Lung (tissue), 12 donors: ENCODE results near the gene MGP. TPM values are rescaled to one million over a fixed set of nuclear protein-coding genes. Genes with fewer than 3 reads are reported as not detected.

Source experiments
- ATAC-seq: fragments of 200-7000 bp; cut with Tn5 transposase; one replicate; pipeline ENCODE4 v1.9.1; 2020; ENCODE audit warnings: moderate number of reproducible peaks; ENCODE audit not compliant: insufficient read depth, low FRiP score
- DNase-seq, 3 donors: peaks; one replicate each; pipeline ENCODE4 v3.0.0-alpha.2; 2013 to 2017
- H3K27ac ChIP-seq, 2 donors: one replicate each; pipeline ENCODE4 v1.5.1; 2013; ENCODE audit warnings: mild to moderate bottlenecking in 2 of 2, moderate library complexity in 2 of 2, control low read depth in 1 of 2, inconsistent platforms in 1 of 2, low read depth in 1 of 2, low read length in 1 of 2
- H3K27me3 ChIP-seq, 3 donors: one replicate each; pipeline ENCODE4 v1.5.1; 2013; ENCODE audit warnings: low read length in 2 of 3; ENCODE audit not compliant: control insufficient read depth in 3 of 3, insufficient read depth in 3 of 3
- H3K36me3 ChIP-seq, 4 donors: one replicate each; pipeline ENCODE4 v1.5.1; 2013; ENCODE audit warnings: low read length in 4 of 4, mild to moderate bottlenecking in 1 of 4, moderate library complexity in 1 of 4; ENCODE audit not compliant: control insufficient read depth in 4 of 4, insufficient read depth in 4 of 4
- H3K4me1 ChIP-seq, 5 donors: one replicate each; pipeline ENCODE4 v1.5.1; 2013; ENCODE audit warnings: low read length in 5 of 5, mild to moderate bottlenecking in 2 of 5, moderate library complexity in 1 of 5; ENCODE audit not compliant: control insufficient read depth in 5 of 5, insufficient read depth in 5 of 5
- H3K4me3 ChIP-seq: one replicate; pipeline ENCODE4 v1.5.1; 2013; ENCODE audit warnings: mild to moderate bottlenecking, control low read depth, moderate library complexity
- H3K9ac ChIP-seq, 2 donors: one replicate each; pipeline ENCODE4 v1.5.1; 2013; ENCODE audit warnings: low read length in 2 of 2, control low read depth in 1 of 2; ENCODE audit not compliant: insufficient read depth in 1 of 2
- H3K9me3 ChIP-seq, 4 donors: one replicate each; pipeline ENCODE4 v1.5.1; 2013; ENCODE audit warnings: low read length in 3 of 4, mild to moderate bottlenecking in 1 of 4, moderate library complexity in 1 of 4; ENCODE audit not compliant: control insufficient read depth in 4 of 4, insufficient read depth in 3 of 4
- WGBS, 2 donors: extraction: QIAGEN DNeasy Blood & Tissue Kit; methylation state at CpG; one replicate each; pipeline ENCODE4 v1.1.7; 2013; 5-methylcytosine and 5-hydroxymethylcytosine counted together
- polyA plus RNA-seq, 2 donors: library from polyadenylated mRNA; stranded (reverse); fragments of 200-250 nt; gene quantifications; one replicate each; pipeline ENCODE4 v1.2.1, GENCODE V29; 2013
- total RNA-seq, 2 donors: library from RNA; depleted of rRNA in 1 of 2; stranded (reverse); fragments of >200 nt in 1 of 2; gene quantifications; one replicate each; pipeline ENCODE4 v1.2.1, GENCODE V29; 2014 to 2021
- TF ChIP-seq, protein P1 (sequence below): IDR thresholded peaks from 2 replicates; pipeline ENCODE4 v1.5.1; 2012; ENCODE audit warnings: mild to moderate bottlenecking; ENCODE audit errors: control extremely low read depth, extremely low read depth
- donor health status: control.
- donor health status: control.
- donor health status: Bipolar disorder and iron deficiency.
- donor health status: healthy.
- donor health status: DM: yes; HTN: yes; CAD: no.

The MGP gene
- total and polyA plus RNA-seq, 4 donors = 175 to 592 (median 227) TPM

DNA sequence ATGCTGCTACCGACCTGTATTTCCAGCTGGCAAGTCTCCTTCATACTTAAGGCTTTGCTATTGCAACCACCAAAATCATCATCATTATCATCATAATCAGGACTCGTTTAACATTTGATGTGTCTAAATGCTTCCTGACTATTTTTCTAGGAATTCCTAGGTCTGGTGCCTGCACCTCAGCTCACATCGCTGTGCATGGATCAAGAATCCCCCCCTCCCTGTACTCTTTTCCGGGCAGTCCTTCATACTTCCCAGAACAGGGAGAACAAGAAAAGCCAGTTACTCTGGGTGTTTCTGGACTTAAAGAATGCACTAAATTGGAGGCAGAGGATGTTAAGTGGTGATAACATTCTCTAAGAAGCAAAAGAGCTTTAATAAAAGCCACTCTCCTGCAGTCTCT, 43.3 kb upstream of the MGP start:
- peak; percentile 81 for ATAC-seq

DNA sequence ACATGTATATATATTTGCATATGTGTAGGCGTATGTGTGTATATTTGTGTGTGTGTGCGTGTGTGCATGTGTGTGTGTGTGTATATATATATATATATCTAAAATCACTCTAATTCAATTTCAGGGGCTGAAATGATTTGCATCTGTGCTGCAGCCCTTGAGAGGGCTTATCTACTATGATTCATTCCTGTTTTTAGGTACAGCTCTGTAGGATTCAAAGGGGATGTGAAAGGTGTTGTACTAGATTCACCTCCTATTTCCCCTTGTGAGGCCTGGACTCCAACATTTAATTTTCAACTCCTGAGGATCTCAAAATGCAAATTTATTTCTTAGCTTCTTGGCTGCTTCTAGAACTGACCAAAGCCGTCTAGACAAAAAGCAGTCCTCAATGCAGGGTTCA, 41.6 kb upstream of the MGP start:
- TF ChIP-seq, protein P1, sequence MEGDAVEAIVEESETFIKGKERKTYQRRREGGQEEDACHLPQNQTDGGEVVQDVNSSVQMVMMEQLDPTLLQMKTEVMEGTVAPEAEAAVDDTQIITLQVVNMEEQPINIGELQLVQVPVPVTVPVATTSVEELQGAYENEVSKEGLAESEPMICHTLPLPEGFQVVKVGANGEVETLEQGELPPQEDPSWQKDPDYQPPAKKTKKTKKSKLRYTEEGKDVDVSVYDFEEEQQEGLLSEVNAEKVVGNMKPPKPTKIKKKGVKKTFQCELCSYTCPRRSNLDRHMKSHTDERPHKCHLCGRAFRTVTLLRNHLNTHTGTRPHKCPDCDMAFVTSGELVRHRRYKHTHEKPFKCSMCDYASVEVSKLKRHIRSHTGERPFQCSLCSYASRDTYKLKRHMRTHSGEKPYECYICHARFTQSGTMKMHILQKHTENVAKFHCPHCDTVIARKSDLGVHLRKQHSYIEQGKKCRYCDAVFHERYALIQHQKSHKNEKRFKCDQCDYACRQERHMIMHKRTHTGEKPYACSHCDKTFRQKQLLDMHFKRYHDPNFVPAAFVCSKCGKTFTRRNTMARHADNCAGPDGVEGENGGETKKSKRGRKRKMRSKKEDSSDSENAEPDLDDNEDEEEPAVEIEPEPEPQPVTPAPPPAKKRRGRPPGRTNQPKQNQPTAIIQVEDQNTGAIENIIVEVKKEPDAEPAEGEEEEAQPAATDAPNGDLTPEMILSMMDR = no peak
- DNase-seq (no peak), ATAC-seq (no peak)
- peaks cover 0 to 34% (median 10%) of the 10 kb centered on the region in 5 donors for H3K4me1 ChIP-seq
- WGBS, 2 donors = 91 to 96% methylated on average over 3 of the region's 3 CpGs
- no peaks in the 10 kb centered on the region for H3K36me3 ChIP-seq
- no peak overlapping the region for H3K27ac ChIP-seq
- H3K9ac ChIP-seq = peak overlapping the region in 1 of 2 donors; percentile 23
- H3K4me3 ChIP-seq = no peak overlapping the region
- H3K9me3 ChIP-seq = no peaks in the 10 kb centered on the region
- no peaks in the 10 kb centered on the region for H3K27me3 ChIP-seq

More for the DNA sequence above, 43.3 kb upstream of the MGP start:
- Histone ChIP-seq H3K27ac (no peak overlapping the region), H3K9ac (no peak overlapping the region), H3K4me3 (no peak overlapping the region), H3K36me3 (no peaks in the 10 kb centered on the region), H3K4me1 (peaks cover 0 to 34% (median 10%) of the 10 kb centered on the region in 5 donors), H3K27me3 (no peaks in the 10 kb centered on the region), H3K9me3 (no peaks in the 10 kb centered on the region)
- 53 to 76% methylated on average over 4 of the region's 4 CpGs for WGBS, 2 donors
- peak; percentile 70 to 90 (median 86) for DNase-seq
- TF ChIP-seq, protein P1 = no peak

DNA sequence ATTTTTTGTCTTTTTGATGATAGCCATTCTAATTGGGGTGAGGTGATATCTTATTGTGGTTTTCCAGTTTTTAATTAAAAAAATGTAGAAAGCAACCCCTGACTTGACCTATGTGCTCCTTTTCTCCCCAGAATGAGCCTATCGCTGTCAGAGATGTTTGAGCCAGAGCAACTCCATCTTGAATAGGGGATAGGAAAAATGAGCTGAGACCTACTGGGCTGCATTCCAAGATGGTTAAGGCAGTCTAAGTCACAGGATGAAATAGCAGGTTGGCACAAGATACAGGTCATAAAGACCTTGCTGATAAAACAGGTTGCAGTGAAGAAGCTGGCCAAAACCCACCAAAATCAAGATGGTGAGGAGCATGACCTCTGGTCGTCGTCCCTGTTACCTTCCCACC, 38.9 kb upstream of the MGP start:
- Histone ChIP-seq H3K9ac (no peak overlapping the region), H3K4me3 (no peak overlapping the region), H3K36me3 (no peaks in the 10 kb centered on the region), H3K4me1 (peaks cover 0 to 20% (median 10%) of the 10 kb centered on the region in 5 donors), H3K27me3 (no peaks in the 10 kb centered on the region), H3K27ac (no peak overlapping the region), H3K9me3 (no peaks in the 10 kb centered on the region)
- DNase-seq (no peak), ATAC-seq (no peak)
- TF ChIP-seq, protein P1 = no peak
- WGBS, 2 donors = 95 to 96% methylated on average over 3 of the region's 3 CpGs

DNA sequence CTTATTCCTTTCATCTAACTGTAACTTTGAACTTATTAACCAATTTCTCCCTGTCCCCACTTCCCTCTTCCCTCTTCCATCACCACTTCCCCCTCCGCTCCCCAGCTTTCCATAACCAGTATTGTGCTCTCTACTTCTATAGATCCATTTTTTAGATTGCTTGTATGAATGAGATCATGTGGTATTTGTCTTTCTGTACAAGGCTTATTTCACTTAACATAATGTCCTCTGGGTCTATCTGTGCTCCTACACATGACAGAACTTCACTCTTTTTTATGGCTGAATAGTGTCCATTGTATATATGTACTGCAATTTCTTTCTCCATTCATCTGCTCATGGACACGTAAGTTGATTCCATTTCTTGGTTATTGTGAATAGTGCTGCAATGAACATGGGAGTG, 38.3 kb upstream of the MGP start:
- TF ChIP-seq, protein P1 = no peak
- WGBS, 2 donors = 70 to 90% methylated on average over 2 of the region's 2 CpGs
- H3K36me3 ChIP-seq = no peaks in the 10 kb centered on the region

More for the DNA sequence above, 38.3 kb upstream of the MGP start:
- peaks cover 0 to 15% (median 8%) of the 10 kb centered on the region in 5 donors for H3K4me1 ChIP-seq
- H3K4me3 ChIP-seq = no peak overlapping the region
- H3K27me3 ChIP-seq = no peaks in the 10 kb centered on the region
- H3K27ac ChIP-seq = no peak overlapping the region
- no peak overlapping the region for H3K9ac ChIP-seq
- ATAC-seq = no peak
- no peaks in the 10 kb centered on the region for H3K9me3 ChIP-seq
- DNase-seq = no peak
